ENCODE measurements around the gene HLA-E. TPM values are rescaled to one million over a fixed set of nuclear protein-coding genes. Genes with fewer than 3 reads are reported as not detected.
"Not testable (repeated sequence)": the region's sequence is repeated elsewhere in the genome, so short reads cannot be mapped to it uniquely, and the experiment has no call there.

HLA-E gene
- total RNA-seq, 1 donor from 2014 or later = 274 TPM

DNA sequence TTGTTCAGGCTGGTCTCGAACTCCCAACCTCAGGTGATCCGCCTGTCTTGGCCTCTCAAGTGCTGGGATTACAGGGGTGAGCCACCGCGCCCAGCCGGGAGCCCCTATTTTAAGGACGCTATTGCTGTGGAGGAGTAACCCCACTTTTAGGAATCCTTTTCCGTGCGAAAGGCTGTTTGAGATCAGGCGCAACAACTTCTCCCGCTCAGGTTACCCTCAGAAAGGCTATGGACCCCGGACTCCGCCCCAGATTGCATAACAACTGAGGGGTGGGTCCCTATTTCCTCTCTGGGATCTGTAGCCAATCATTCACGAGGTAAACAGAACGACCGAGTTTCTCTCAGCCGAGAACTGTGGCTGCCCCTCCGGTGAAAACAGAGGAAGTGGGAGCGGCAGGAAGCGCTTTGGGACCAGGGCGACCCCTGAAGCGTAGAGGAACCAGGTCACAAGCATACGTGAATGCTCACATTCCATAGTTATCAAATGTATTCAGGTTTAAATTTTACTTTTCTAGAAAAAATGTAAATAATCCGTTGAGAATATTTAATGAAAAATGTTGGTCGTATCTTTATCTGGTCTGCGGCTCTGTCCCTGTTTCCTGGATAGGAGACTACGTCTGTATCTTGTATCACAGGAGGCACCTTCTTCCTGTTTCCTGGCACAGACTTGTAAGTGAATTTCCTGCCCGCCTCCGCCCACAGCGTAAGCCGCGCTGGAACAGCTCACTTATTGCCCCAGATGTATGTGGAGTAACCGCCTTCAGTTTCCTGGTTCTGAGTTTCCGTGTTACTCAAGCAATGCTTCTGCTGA, 26.8 kb downstream of the HLA-E start:
- Mint-ChIP-seq H3K36me3 (ENCODE audit: low read depth, unreplicated experiment) (peaks cover 7% of the 10 kb centered on the region), H3K27ac (ENCODE audit: unreplicated experiment) (peak overlapping the region; percentile 97), H3K9me3 (ENCODE audit: unreplicated experiment) (no peaks in the 10 kb centered on the region), H3K27me3 (ENCODE audit: unreplicated experiment) (no peaks in the 10 kb centered on the region), H3K4me3 (ENCODE audit: unreplicated experiment) (peak overlapping the region; percentile 71), H3K4me1 (ENCODE audit: unreplicated experiment) (peaks cover 9% of the 10 kb centered on the region)
- TF ChIP-seq, protein P1, sequence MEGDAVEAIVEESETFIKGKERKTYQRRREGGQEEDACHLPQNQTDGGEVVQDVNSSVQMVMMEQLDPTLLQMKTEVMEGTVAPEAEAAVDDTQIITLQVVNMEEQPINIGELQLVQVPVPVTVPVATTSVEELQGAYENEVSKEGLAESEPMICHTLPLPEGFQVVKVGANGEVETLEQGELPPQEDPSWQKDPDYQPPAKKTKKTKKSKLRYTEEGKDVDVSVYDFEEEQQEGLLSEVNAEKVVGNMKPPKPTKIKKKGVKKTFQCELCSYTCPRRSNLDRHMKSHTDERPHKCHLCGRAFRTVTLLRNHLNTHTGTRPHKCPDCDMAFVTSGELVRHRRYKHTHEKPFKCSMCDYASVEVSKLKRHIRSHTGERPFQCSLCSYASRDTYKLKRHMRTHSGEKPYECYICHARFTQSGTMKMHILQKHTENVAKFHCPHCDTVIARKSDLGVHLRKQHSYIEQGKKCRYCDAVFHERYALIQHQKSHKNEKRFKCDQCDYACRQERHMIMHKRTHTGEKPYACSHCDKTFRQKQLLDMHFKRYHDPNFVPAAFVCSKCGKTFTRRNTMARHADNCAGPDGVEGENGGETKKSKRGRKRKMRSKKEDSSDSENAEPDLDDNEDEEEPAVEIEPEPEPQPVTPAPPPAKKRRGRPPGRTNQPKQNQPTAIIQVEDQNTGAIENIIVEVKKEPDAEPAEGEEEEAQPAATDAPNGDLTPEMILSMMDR (IDR thresholded peaks at IDR 0.05; ENCODE audit: unreplicated experiment) = no peak
- peak; percentile 84 for DNase-seq (ENCODE audit: low spot score)

DNA sequence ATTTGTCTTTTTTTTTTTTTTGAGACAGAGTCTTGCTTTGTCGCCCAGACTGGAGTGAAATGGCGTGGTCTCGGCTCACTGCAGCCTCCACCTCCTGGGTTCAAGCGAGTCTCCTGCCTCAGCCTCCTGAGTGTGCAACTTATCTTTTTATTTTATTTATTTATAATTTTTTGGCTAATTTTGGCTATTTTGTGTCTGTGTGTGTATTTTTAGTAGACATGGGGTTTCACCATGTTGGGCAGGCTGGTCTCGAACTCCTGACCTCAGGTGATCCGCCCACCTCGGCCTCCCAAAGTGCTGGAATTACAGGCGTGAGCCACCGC, 27.4 kb downstream of the HLA-E start:
- Mint-ChIP-seq H3K27ac (ENCODE audit: unreplicated experiment) (peak overlapping the region; percentile 97), H3K4me3 (ENCODE audit: unreplicated experiment) (peak overlapping the region; percentile 23)
- H3K36me3 Mint-ChIP-seq (ENCODE audit: low read depth, unreplicated experiment); H3K4me1 Mint-ChIP-seq (ENCODE audit: unreplicated experiment); DNase-seq (ENCODE audit: low spot score); H3K9me3 Mint-ChIP-seq (ENCODE audit: unreplicated experiment); H3K27me3 Mint-ChIP-seq (ENCODE audit: unreplicated experiment): not testable (repeated sequence)

DNA sequence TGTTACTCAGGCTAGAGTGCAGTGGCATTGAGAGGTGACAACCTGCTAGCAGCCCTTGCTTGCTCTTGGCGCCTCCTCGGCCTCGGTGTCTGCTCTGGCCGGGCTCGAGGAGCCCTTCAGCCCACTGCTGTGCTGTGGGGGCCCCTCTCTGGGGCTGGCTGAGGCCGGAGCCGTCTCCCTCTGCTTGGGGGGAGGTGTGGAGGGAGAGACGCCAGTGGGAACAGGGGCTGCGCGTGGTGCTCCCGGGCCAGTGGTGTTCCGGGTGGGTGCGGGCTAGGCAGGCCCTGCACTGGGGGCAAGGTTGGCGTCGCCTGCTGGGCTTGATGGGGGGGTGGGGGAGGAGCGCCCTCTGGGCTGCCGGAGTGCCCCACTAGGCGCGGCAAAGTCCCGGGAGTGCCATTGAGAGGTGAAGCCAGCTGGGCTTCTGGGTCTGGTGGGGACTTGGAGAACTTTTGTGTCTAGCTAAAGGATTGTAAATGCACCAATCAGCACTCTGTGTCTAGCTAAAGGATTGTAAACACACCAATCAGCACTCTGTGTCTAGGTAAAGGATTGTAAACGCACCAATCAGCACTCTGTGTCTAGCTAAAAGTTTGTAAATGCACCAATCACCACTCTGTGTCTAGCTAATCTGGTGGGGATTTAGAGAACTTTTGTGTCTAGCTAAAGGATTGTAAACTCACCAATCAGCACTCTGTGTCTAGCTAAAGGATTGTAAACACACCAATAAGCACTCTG, 28.6 kb downstream of the HLA-E start:
- DNase-seq (ENCODE audit: low spot score); H3K9me3 Mint-ChIP-seq (ENCODE audit: unreplicated experiment); H3K27me3 Mint-ChIP-seq (ENCODE audit: unreplicated experiment); H3K4me3 Mint-ChIP-seq (ENCODE audit: unreplicated experiment); H3K36me3 Mint-ChIP-seq (ENCODE audit: low read depth, unreplicated experiment): not testable (repeated sequence)
- H3K27ac Mint-ChIP-seq (ENCODE audit: unreplicated experiment) = peak overlapping the region; percentile 97
- H3K4me1 Mint-ChIP-seq (ENCODE audit: unreplicated experiment) = peaks cover 14% of the 10 kb centered on the region

DNA sequence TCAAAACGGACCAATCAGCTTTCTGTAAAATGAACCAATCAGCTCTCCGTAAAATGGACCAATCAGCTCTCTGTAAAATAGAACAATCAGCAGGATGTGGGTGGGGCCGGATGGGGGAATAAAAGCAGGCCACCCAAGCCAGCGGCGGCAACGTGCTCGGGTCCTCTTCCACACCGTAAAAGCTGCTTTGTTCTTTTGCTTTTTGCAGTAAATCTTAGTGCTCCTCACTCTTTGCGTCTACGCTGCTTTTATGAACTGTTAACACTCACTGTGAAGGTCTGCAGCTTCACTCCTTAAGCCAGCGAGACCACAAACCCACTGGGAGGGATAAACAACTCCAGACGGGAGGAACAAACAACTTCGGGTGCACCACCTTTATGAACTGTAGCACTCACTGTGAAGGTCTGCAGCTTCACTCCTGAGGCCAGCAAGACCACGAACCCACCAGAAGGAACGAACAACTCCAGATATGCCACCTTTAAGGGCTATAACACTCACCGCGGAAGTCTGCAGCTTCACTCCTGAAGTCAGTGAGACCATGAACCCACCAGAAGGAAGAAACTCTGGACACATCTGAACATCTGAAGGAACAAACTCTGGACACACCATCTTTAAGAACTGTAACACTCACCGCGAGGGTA, 29.3 kb downstream of the HLA-E start:
- peaks cover 18% of the 10 kb centered on the region for H3K4me1 Mint-ChIP-seq (ENCODE audit: unreplicated experiment)
- DNase-seq (ENCODE audit: low spot score); H3K27me3 Mint-ChIP-seq (ENCODE audit: unreplicated experiment); H3K9me3 Mint-ChIP-seq (ENCODE audit: unreplicated experiment); H3K36me3 Mint-ChIP-seq (ENCODE audit: low read depth, unreplicated experiment); H3K4me3 Mint-ChIP-seq (ENCODE audit: unreplicated experiment): not testable (repeated sequence)
- H3K27ac Mint-ChIP-seq (ENCODE audit: unreplicated experiment) = peak overlapping the region; percentile 78

DNA sequence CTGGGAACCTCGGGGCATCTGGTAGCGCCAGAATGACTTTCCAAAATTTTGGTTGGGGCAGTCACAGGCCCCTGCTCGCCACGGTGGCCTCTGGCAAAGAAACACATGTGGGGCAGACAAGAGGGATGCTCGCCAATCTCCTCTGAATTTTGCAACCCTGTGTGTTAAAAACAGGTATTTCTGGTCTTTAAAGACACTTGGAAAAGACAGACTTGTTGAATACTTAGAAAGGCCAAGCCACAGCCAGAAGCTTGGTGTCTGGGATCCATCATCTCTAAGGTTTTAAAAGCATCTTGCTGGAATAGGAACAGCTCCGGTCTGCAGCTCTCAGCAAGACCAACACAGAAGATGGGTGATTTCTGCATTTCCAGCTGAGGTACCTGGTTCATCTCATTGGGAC, 31.2 kb downstream of the HLA-E start:
- H3K4me1 Mint-ChIP-seq (ENCODE audit: unreplicated experiment) = peaks cover 9% of the 10 kb centered on the region
- peaks cover 13% of the 10 kb centered on the region for H3K36me3 Mint-ChIP-seq (ENCODE audit: low read depth, unreplicated experiment)
- no peaks in the 10 kb centered on the region for H3K9me3 Mint-ChIP-seq (ENCODE audit: unreplicated experiment)
- no peak for DNase-seq (ENCODE audit: low spot score)
- TF ChIP-seq, protein P1 (IDR thresholded peaks at IDR 0.05; ENCODE audit: unreplicated experiment) = no peak
- H3K27ac Mint-ChIP-seq (ENCODE audit: unreplicated experiment) = peak overlapping the region; percentile 48
- peaks cover 4% of the 10 kb centered on the region for H3K27me3 Mint-ChIP-seq (ENCODE audit: unreplicated experiment)
- H3K4me3 Mint-ChIP-seq (ENCODE audit: unreplicated experiment) = no peak overlapping the region

DNA sequence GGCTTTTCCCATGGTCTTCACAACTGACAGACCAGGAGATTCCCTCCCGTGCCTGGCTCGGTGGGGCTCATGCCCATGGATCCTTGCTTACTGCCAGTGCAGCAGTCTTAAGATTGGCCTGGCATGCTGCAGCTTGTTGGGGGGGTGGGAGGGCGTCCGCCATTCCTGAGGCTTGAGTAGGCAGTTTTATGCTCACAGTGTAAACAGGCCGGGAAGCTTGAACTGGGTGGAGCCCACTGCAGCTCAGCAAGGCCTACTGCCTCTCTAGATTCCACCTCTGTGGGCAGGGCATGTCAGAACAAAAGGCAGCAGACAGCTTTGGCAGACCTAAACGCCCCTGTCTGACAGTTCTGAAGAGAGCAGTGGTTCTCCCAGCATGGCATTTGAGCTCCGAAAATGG, 31.8 kb downstream of the HLA-E start:
- peaks cover 13% of the 10 kb centered on the region for H3K36me3 Mint-ChIP-seq (ENCODE audit: low read depth, unreplicated experiment)
- not testable (repeated sequence) for H3K4me1 Mint-ChIP-seq (ENCODE audit: unreplicated experiment); H3K9me3 Mint-ChIP-seq (ENCODE audit: unreplicated experiment); H3K27me3 Mint-ChIP-seq (ENCODE audit: unreplicated experiment); DNase-seq (ENCODE audit: low spot score); H3K27ac Mint-ChIP-seq (ENCODE audit: unreplicated experiment); H3K4me3 Mint-ChIP-seq (ENCODE audit: unreplicated experiment)

DNA sequence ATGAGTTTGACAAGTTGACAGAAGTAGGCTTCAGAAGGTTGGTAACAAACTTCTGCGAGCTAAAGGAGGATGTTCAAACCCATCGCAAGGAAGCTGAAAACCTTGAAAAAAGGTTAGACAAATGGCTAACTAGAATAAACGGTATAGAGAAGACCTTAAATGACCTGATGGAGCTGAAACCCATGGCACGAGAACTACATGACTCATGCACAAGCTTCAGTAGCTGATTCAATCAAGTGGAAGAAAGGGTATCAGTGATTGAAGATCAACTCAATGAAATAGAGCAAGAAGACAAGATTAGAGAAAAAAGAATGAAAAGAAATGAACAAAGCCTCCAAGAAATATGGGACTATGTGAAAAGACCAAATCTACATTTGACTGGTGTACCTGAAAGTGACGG, 32.6 kb downstream of the HLA-E start:
- H3K4me3 Mint-ChIP-seq (ENCODE audit: unreplicated experiment); DNase-seq (ENCODE audit: low spot score); H3K9me3 Mint-ChIP-seq (ENCODE audit: unreplicated experiment); H3K4me1 Mint-ChIP-seq (ENCODE audit: unreplicated experiment); H3K27me3 Mint-ChIP-seq (ENCODE audit: unreplicated experiment): not testable (repeated sequence)
- Mint-ChIP-seq H3K36me3 (ENCODE audit: low read depth, unreplicated experiment) (peaks cover 13% of the 10 kb centered on the region), H3K27ac (ENCODE audit: unreplicated experiment) (peak overlapping the region; percentile 62)

DNA sequence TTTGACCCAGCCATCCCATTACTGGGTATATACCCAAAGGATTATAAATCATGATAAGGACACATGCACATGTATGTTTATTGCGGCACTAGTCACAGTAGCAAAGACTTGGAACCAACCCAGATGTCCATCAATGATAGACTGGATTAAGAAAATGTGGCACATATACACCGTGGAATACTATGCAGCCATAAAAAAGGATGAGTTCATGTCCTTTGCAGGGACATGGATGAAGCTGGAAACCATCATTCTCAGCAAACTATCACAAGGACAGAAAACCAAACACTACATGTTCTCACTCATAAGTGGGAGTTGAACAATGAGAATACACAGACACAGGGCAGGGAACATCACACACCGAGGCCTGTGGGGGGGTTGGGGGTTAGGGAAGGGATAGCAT, 37.1 kb downstream of the HLA-E start:
- peaks cover 21% of the 10 kb centered on the region for H3K4me1 Mint-ChIP-seq (ENCODE audit: unreplicated experiment)
- H3K4me3 Mint-ChIP-seq (ENCODE audit: unreplicated experiment); DNase-seq (ENCODE audit: low spot score); H3K27ac Mint-ChIP-seq (ENCODE audit: unreplicated experiment); H3K36me3 Mint-ChIP-seq (ENCODE audit: low read depth, unreplicated experiment); H3K27me3 Mint-ChIP-seq (ENCODE audit: unreplicated experiment); H3K9me3 Mint-ChIP-seq (ENCODE audit: unreplicated experiment): not testable (repeated sequence)

DNA sequence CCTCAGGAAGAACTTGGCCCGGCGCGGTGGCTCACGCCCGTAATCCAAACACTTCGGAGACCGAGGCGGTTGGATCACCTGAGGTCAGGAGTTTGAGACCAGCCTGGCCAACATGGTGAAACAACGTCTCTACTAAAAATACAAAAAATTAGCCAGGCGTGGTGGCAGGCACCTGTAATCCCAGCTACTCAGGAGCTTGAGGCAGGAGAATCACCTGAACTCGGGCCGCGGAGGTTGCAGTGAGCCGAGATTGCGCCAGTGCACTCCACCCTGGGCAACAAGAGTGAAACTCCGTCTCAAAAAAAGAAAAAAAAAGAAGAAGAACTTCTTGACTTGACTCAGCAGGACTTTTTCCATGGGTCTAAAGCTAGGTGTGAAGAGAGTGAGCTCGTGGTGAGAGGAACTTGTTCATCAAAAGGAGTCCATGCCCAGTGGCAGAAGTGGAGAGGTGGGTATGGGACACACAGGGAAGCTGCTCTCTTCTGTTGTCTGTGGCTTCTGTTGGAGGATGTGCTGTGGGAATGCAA, 40.1 kb downstream of the HLA-E start:
- peaks cover 27% of the 10 kb centered on the region for H3K4me1 Mint-ChIP-seq (ENCODE audit: unreplicated experiment)
- H3K27ac Mint-ChIP-seq (ENCODE audit: unreplicated experiment); H3K9me3 Mint-ChIP-seq (ENCODE audit: unreplicated experiment); H3K27me3 Mint-ChIP-seq (ENCODE audit: unreplicated experiment); H3K36me3 Mint-ChIP-seq (ENCODE audit: low read depth, unreplicated experiment); H3K4me3 Mint-ChIP-seq (ENCODE audit: unreplicated experiment); DNase-seq (ENCODE audit: low spot score): not testable (repeated sequence)
